Right ventricle myocardium superior (tissue), 1 donor: Measurements from ENCODE around the gene DGKE. TPM values are rescaled to one million over a fixed set of nuclear protein-coding genes. Genes with fewer than 3 reads are reported as not detected.

ENCODE experiments used
- ATAC-seq: fragments of 200-7000 bp; cut with Tn5 transposase; one replicate; pipeline ENCODE4 v1.9.1; 2020; ENCODE audit warnings: mild to moderate bottlenecking; ENCODE audit not compliant: poor library complexity
- DNase-seq: peaks from one replicate; pipeline ENCODE4 v3.0.0-alpha.2; 2020
- intact Hi-C: fragments of 100-400 bp; cut with DNase I; formaldehyde crosslinking; loops from one replicate; pipeline ENCODE4 v1.11.2; 2022
- total RNA-seq: library from RNA; stranded (reverse); fragmentation: NEBNext Ultra II Directional; extraction: Animal tissue kit (Norgen Biotek cat#: 25700); gene quantifications from one replicate; pipeline ENCODE4 v1.2.1, GENCODE V29; 2021
- donor health status: DM: no; HTN: yes; CAD: no; lungs with severe emphysema.

Gene DGKE
- total RNA-seq, 1 donor from 2014 or later, result 3.0 TPM

DNA sequence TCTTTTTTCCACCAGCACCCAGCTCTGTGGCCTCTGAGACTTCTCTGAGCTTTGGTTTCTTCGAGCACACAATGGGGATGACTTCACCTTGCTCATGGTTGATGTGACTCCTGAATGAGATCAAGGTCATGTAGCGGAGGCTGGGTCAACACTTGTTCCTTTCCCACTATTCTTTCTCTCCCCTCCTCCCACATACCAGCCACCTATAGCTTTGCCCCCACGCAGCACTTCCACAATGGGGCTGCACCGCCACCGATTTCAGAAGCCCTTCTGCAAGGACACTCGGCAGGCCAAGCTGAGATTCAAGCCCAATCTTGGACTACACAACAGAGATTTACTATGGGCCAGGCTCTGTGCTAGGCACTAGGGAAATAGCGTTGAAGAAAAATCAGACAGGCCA is 65.5 kb downstream of the DGKE start:
- ATAC-seq (no peak), DNase-seq (no peak)
- intact Hi-C loops, result no loop called here

GRCh38 chr17:56902348-56902747 is 68.4 kb downstream of the DGKE start:
- intact Hi-C loops, result no loop called here
- ATAC-seq, result no peak
- DNase-seq, result no peak

- ATAC-seq, result no peak
- intact Hi-C loops, result no loop called here
- DNase-seq, result no peak
Observed at GRCh38 chr17:56903560-56903959, 69.6 kb downstream of the DGKE start.

DNA sequence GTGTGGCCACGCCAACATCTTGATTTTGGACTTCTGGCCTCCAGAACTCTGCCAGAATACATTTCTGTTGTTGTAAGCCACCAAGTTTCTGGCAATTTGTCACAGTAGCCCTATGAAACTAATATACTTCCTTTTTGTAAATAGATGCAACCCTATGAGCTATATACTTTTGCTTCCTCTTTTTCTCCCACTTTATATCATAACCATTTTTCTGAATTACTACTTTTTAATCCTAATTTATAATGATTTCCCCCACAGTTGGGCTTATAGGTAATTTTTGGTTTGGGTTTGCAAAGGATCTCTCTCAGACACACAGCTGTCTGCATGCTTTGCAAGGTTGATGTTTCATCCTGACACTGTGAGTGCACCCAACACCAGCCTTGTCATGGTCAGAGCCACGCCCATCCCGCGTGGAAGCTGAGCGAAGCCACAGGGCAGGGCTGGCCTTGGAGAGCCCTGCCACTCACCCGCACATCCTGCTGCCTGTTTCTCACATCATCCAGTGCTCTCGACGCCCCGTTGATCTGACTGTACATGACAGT is 74.1 kb downstream of the DGKE start:
- peak; percentile 87 for DNase-seq
- intact Hi-C loops, result no loop called here
- peak; percentile 46 for ATAC-seq

GRCh38 chr17:56909742-56910508 is 76.0 kb downstream of the DGKE start:
- DNase-seq (no peak), ATAC-seq (no peak)
- intact Hi-C loops, result no loop called here

DNA sequence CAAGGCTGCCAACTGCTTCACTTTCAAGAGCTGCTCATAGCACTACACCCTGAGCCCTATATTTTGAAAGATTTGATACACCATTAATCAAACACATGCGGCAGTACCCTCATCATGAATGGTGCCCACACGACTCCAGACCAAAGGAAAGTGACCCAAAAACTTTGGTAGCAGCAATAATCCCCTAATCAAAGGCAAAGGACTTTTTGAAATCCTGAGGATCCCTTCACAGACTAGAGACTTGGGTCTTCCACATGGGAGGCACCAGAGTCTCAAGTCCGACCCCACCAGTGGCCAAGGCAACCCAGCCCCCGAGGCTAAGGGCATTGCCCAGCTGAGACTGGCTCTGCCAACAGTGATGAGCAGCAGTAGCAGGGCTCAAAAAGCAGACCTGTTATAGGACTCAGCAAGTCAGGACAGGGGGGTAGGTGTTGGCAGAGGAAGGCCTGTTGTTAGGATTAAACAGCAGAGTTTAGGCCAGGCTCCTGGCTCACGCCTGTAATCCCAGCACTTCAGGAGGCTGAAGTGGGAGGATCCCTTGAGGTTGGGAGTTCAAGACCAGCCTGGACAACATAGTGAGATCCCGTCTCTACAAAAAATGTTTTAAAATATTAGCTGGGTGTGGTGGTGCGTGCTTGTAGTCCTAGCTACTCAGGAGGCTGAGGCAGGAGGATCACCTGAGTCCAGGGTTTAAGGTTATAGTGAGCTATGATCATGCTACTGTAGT is 76.7 kb downstream of the DGKE start:
- ATAC-seq, result no peak
- DNase-seq, result no peak
- intact Hi-C loops, result no loop called here

DNA sequence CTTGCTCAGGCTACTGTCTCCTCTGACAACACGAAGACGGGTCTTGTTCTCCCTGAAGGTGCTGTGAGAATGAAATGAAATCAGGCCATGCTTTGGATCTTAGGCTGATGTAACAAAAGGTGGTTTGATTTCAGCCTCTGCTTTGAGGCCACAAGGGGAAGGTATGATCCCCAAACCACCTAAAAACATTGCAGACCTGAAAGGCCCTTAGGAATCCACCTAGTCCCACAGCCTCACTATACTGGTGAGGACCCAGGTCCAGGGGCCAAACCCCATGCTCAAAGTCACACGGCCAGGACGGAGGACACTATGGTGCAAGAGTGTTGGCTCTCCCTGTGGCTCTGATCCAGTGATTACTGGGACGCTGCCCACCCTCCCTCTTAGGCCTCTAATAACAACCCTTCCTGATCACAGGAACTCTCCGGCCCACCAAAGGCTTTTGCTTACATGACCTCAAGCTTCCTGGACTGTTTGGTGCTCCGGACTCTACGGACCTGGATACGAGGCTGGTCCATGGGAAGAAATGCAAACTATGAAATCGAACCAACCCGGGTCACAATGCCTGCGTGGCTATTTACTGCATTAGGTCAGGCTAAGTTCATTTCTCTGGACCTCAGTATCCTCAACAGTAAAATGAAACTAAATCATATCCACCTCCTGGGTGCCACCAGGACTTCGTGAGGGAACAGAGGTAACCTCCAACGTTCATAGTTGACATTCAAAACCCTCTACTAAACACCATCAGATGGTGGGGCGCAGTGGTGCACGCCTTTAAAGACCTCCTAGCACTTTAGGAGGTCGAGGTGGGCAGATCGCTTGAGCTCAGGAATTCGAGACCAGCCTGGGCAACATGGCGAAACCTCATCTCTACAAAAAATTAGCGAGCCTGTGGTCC is 78.4 kb downstream of the DGKE start:
- DNase-seq (peak; percentile 66), ATAC-seq (no peak)
- intact Hi-C loops, result no loop called here

DNA sequence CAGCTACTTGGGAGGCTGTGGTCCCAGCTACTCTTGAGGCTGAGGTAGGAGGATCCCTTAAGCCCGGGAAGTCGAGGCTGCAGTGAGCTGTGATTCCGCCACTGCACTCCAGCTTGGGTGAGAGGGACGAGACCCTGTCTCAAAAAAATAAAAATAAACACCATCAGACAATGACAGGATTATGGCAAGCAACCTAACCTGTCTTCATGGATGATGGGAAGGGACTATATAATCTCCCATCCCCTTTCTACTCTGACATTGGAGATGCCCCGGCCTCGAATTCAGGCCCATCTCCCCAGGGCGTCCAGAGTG is 79.0 kb downstream of the DGKE start:
- intact Hi-C loops, result no loop called here
- DNase-seq (no peak), ATAC-seq (no peak)

DNA sequence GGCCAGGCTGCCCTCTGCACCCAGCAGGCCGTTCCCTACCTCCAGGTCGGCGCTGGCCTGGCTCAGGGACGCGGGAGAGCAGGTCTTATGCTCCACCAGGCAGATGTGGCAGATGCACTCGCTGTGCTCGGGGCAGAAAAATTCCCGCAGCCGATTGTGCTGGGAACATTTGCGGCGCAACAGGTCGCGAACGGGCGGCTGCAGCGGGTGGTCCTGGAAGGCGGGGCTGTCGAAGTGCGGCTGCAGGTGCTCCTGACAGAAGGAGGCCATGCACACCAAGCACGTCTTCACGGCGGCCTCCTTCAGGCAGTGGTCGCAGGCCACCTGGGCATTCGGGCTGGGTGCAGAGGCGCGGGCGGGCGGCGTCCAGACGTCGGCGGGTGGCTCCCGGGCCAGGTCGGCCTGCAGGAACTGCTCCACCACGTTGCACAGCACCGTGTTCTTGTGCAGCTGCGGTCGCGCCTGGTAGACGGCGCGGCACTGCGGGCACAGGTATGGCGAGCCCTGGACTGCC is 79.5 kb downstream of the DGKE start:
- DNase-seq (peak; percentile 55), ATAC-seq (peak; percentile 56)
- intact Hi-C loops, result no loop called here

GRCh38 chr17:56913867-56914580 is 80.1 kb downstream of the DGKE start, which contains the start of gene TRIM25:
Gene TRIM25 (minus strand): TSS chr17:56914049. CDS start chr17:56913988, 61 bp downstream.
- intact Hi-C loops, result no loop called here
- DNase-seq, result peak; percentile 95
- peak; percentile 98 for ATAC-seq

GRCh38 chr17:56914581-56915273 is 80.8 kb downstream of the DGKE start:
- ATAC-seq (peak; percentile 20), DNase-seq (no peak)
- intact Hi-C loops, result no loop called here

DNA sequence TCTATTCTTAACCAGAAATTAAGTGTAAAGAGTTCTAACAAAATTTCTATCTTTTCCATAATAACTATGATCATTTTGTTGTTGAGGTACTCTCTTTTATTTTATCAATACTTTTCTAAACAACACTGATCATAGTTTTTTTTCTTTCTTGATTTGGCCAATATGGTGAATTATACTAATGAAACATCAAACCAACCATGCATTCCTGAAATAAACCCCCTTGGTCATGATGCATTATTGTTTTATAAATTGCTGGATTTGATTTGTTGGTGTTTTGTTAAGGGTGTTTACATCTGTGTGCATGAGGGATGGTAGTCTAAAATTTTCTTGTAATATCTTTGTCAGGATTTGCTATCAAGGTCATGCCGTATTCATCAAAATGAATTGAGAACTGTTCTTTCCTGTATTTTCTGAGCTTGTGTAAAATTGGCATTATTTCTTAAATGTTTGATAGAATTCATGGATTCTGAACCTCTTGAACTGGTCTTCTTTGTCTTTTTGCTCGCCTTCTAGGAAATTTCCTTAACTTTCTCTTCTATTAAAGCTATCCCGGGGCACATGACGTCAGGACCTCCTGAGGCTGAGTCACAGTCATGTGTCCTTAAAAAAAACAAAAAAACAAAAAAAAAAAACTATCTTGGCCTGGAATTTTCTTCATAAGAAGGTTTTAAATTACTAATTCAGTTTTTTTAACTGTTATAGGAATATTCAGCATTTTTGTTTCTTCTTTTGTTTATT is 83.8 kb downstream of the DGKE start:
- no peak for DNase-seq

GRCh38 chr17:56918916-56919315 is 85.0 kb downstream of the DGKE start:
- ATAC-seq, result no peak
- intact Hi-C loops, result no loop called here
- no peak for DNase-seq

More for the DNA sequence above, 83.8 kb downstream of the DGKE start:
- no peak for ATAC-seq
- intact Hi-C loops, result no loop called here
